Measurements from ENCODE around the gene NFKBIL1.

NFKBIL1 gene

GRCh38 chr6:31532644-31533454 is 14.6 kb upstream of the NFKBIL1 start:
- DNase-seq (ENCODE audit: low read depth, low spot score), result no peak
- no peak overlapping the region for H3K4me3 ChIP-seq (ENCODE audit: low read depth, low read length)
- CTCF ChIA-PET, result interaction anchor here (1.0 kb wide), 1 partner anchor 66 kb away, joined by 4 read pairs; no protein-coding TSS in a partner anchor
- POLR2A ChIA-PET, result no interaction called here
- TF ChIP-seq, protein P1, sequence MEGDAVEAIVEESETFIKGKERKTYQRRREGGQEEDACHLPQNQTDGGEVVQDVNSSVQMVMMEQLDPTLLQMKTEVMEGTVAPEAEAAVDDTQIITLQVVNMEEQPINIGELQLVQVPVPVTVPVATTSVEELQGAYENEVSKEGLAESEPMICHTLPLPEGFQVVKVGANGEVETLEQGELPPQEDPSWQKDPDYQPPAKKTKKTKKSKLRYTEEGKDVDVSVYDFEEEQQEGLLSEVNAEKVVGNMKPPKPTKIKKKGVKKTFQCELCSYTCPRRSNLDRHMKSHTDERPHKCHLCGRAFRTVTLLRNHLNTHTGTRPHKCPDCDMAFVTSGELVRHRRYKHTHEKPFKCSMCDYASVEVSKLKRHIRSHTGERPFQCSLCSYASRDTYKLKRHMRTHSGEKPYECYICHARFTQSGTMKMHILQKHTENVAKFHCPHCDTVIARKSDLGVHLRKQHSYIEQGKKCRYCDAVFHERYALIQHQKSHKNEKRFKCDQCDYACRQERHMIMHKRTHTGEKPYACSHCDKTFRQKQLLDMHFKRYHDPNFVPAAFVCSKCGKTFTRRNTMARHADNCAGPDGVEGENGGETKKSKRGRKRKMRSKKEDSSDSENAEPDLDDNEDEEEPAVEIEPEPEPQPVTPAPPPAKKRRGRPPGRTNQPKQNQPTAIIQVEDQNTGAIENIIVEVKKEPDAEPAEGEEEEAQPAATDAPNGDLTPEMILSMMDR (IDR thresholded peaks at IDR 0.05; ENCODE audit: insufficient read depth, low read length, missing control alignments), result no peak

GRCh38 chr6:31533455-31533841 is 14.0 kb upstream of the NFKBIL1 start:
- no peak overlapping the region for H3K4me3 ChIP-seq (ENCODE audit: low read depth, low read length)
- CTCF ChIA-PET, result interaction anchor here (1.3 kb wide), 1 partner anchor 13 kb away, joined by 4 read pairs; the partner anchor contains the start of gene ATP6V1G2
- no peak for DNase-seq (ENCODE audit: low read depth, low spot score)
- POLR2A ChIA-PET, result no interaction called here
- TF ChIP-seq, protein P1 (IDR thresholded peaks at IDR 0.05; ENCODE audit: insufficient read depth, low read length, missing control alignments), result no peak

DNA sequence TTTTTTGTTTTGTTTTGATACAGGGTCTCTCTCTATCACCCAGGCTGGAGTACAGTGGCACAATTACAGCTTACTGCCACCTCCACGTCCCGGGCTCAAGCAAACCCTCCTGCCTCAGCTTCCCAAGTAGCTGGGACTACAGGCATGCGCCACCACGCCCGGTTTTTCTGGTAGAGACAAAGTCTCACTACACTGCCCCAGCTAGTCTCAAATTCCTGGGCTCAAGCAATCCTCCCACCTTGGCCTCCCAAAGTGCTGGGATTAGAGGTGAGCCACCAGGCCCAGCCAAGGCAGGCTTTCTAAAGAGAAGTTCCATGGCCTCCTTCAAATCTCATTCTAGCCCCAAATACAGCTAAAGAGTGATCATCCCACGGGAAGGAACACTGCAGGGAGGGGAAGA is 13.4 kb upstream of the NFKBIL1 start:
- ChIA-PET POLR2A (no interaction called here), CTCF (interaction anchor here (1.3 to 38.4 kb wide), 2 partner anchors 12 to 54 kb away, joined by 4 to 1569 read pairs; partner anchors contain the start of genes ATP6V1G2, LST1, LTB and NCR3)
- DNase-seq (ENCODE audit: low read depth, low spot score), result no peak
- TF ChIP-seq, protein P1 (IDR thresholded peaks at IDR 0.05; ENCODE audit: insufficient read depth, low read length, missing control alignments), result no peak
- no peak overlapping the region for H3K4me3 ChIP-seq (ENCODE audit: low read depth, low read length)

GRCh38 chr6:31534521-31535040 is 12.8 kb upstream of the NFKBIL1 start:
- no peak overlapping the region for H3K4me3 ChIP-seq (ENCODE audit: low read depth, low read length)
- ChIA-PET CTCF (interaction anchor here (1.3 to 38.4 kb wide), 2 partner anchors 12 to 53 kb away, joined by 4 to 1569 read pairs; partner anchors contain the start of genes ATP6V1G2, LST1, LTB and NCR3), POLR2A (no interaction called here)
- no peak for DNase-seq (ENCODE audit: low read depth, low spot score)
- TF ChIP-seq, protein P1 (IDR thresholded peaks at IDR 0.05; ENCODE audit: insufficient read depth, low read length, missing control alignments), result no peak

DNA sequence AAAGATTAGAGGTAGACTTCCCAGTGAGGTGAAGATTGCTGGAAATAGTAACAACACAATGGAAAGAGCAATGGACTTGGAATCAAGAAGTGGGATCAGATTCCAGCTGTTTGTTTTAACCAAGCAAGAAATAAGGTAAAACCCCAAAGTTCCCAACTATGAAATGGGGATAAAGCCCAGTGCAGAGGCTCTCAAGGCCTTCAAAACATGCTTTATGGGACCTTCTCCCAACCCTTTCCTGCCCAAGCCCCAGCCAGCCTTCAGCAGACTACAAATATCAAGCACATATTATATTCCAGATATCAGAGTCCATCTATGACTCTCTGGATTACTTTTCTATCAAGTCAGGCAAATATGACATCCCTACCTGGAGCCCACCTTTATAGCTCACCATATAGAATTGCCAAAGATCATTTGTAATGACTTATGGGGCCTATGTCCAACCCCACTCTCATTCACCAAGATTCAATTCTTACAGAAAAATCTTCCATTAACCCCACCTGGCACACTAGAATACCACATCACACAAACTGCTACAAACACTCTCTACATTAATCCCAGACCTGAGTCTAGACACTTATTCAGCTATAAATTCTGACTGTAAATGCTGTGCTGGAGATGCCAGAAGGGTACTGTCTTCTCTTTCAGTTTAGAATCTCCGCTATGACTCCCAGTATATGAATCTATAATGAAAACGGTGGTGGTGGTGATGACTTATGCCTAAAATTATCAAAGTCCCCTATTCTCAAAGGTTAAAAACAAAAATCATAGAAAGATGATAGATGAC is 11.7 kb upstream of the NFKBIL1 start:
- H3K4me3 ChIP-seq (ENCODE audit: low read depth, low read length), result no peak overlapping the region
- no peak for DNase-seq (ENCODE audit: low read depth, low spot score)
- CTCF ChIA-PET, result interaction anchor here (1.4 to 38.4 kb wide), 2 partner anchors 52 to 74 kb away, joined by 3 to 1569 read pairs; partner anchors contain the start of genes LST1, LTB, NCR3 and TNF
- POLR2A ChIA-PET, result no interaction called here
- TF ChIP-seq, protein P1 (IDR thresholded peaks at IDR 0.05; ENCODE audit: insufficient read depth, low read length, missing control alignments), result no peak

All from AG04449 (cell line).